Measurements from ENCODE around the gene GPRASP3.
"Not testable (repeated sequence)": the region's sequence is repeated elsewhere in the genome, so short reads cannot be mapped to it uniquely, and the experiment has no call there.

Gene GPRASP3, protein sequence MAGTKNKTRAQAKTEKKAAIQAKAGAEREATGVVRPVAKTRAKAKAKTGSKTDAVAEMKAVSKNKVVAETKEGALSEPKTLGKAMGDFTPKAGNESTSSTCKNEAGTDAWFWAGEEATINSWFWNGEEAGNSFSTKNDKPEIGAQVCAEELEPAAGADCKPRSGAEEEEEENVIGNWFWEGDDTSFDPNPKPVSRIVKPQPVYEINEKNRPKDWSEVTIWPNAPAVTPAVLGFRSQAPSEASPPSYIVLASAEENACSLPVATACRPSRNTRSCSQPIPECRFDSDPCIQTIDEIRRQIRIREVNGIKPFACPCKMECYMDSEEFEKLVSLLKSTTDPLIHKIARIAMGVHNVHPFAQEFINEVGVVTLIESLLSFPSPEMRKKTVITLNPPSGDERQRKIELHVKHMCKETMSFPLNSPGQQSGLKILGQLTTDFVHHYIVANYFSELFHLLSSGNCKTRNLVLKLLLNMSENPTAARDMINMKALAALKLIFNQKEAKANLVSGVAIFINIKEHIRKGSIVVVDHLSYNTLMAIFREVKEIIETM

GRCh38 chrX:102720237-102721168 lies at the start of gene GPRASP3:
Gene GPRASP3, plus strand, starts transcription at chrX:102720743. Its CDS starts 28,253 bp downstream, at chrX:102748996.
- intact Hi-C loops (cut with DNase I; ENCODE audit: low total_unique reads), result no loop called here
- TF ChIP-seq, protein P1, sequence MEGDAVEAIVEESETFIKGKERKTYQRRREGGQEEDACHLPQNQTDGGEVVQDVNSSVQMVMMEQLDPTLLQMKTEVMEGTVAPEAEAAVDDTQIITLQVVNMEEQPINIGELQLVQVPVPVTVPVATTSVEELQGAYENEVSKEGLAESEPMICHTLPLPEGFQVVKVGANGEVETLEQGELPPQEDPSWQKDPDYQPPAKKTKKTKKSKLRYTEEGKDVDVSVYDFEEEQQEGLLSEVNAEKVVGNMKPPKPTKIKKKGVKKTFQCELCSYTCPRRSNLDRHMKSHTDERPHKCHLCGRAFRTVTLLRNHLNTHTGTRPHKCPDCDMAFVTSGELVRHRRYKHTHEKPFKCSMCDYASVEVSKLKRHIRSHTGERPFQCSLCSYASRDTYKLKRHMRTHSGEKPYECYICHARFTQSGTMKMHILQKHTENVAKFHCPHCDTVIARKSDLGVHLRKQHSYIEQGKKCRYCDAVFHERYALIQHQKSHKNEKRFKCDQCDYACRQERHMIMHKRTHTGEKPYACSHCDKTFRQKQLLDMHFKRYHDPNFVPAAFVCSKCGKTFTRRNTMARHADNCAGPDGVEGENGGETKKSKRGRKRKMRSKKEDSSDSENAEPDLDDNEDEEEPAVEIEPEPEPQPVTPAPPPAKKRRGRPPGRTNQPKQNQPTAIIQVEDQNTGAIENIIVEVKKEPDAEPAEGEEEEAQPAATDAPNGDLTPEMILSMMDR (IDR thresholded peaks at IDR 0.05), result no peak
- H3K4me3 ChIP-seq, result peak within 1 kb of the TSS; percentile 51 to 57
- H3K9me3 ChIP-seq, result no peaks in the 10 kb centered on the region
- no peaks in the 10 kb centered on the region for H3K27me3 ChIP-seq
- no peaks in the 10 kb centered on the region for H3K4me1 ChIP-seq
- DNase-seq, result peak; percentile 66 to 82
- H3K27ac ChIP-seq, result peak within 1 kb of the TSS; percentile 41 to 42
- no peaks in the 10 kb centered on the region for H3K36me3 ChIP-seq

GRCh38 chrX:102672856-102673255 lies 47.7 kb upstream of the GPRASP3 start:
- no peaks in the 10 kb centered on the region for H3K9me3 ChIP-seq
- no peak overlapping the region for H3K4me3 ChIP-seq
- no peaks in the 10 kb centered on the region for H3K27me3 ChIP-seq
- intact Hi-C loops (cut with DNase I; ENCODE audit: low total_unique reads), result no loop called here
- no peak for DNase-seq
- peaks cover 0 to 12% (median 2%) of the 10 kb centered on the region in 4 donors for H3K4me1 ChIP-seq
- no peaks in the 10 kb centered on the region for H3K36me3 ChIP-seq
- no peak overlapping the region for H3K27ac ChIP-seq
- TF ChIP-seq, protein P1 (IDR thresholded peaks at IDR 0.05), result no peak

GRCh38 chrX:102677479-102677878 lies 43.1 kb upstream of the GPRASP3 start:
- intact Hi-C loops (cut with DNase I; ENCODE audit: low total_unique reads); H3K27me3 ChIP-seq; DNase-seq; H3K36me3 ChIP-seq; H3K27ac ChIP-seq; H3K4me1 ChIP-seq; H3K4me3 ChIP-seq: not testable (repeated sequence)
- H3K9me3 ChIP-seq, result peaks cover 0 to 13% (median 11%) of the 10 kb centered on the region in 3 donors

- no peaks in the 10 kb centered on the region for H3K4me1 ChIP-seq
- intact Hi-C loops (cut with DNase I; ENCODE audit: low total_unique reads), result no loop called here
- H3K4me3 ChIP-seq, result no peak overlapping the region
- peaks cover 0 to 24% (median 13%) of the 10 kb centered on the region in 3 donors for H3K9me3 ChIP-seq
- H3K36me3 ChIP-seq, result peaks cover 0 to 6% (median 0%) of the 10 kb centered on the region in 3 donors
- TF ChIP-seq, protein P1 (IDR thresholded peaks at IDR 0.05), result no peak
- DNase-seq, result no peak
- H3K27ac ChIP-seq, result no peak overlapping the region
- H3K27me3 ChIP-seq, result no peaks in the 10 kb centered on the region
Observed at GRCh38 chrX:102684772-102685520, 35.6 kb upstream of the GPRASP3 start.

DNA sequence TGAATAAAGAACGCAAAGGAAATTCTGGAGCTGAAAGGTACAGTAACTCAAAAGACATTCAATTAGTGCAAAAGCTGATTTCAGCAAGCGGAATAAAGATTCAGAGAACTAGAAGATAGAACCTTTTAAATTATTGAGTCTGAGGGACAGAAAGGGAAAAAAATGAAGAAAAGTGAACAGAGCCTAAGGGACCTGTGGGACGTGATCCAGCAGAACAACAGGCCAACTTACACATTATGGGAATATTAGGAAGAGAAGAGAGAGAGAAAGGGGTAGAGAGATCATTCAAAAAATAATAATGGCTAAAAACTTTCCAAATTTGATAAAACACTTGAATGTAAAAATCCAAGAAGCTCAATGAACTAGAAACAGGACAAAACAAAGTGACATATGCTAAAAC lies 25.8 kb upstream of the GPRASP3 start:
- Histone ChIP-seq H3K9me3 (peaks cover 0 to 7% (median 6%) of the 10 kb centered on the region in 3 donors), H3K27ac (no peak overlapping the region), H3K36me3 (no peaks in the 10 kb centered on the region), H3K4me1 (no peaks in the 10 kb centered on the region), H3K4me3 (no peak overlapping the region), H3K27me3 (no peaks in the 10 kb centered on the region)
- intact Hi-C loops (cut with DNase I; ENCODE audit: low total_unique reads), result no loop called here
- TF ChIP-seq, protein P1 (IDR thresholded peaks at IDR 0.05), result no peak
- no peak for DNase-seq
